H1 (cell line): ENCODE measurements around the gene FEV. TPM values are rescaled to one million over a fixed set of nuclear protein-coding genes. Genes with fewer than 3 reads are reported as not detected.

Experiments used
- CTCF ChIA-PET: fragments of 300-600 bp; sonication (Branson Sonifier 250); formaldehyde crosslinking; loops from one replicate; lab custom pipeline; 2021; ENCODE audit not compliant: partially characterized antibody; lab: Charles Lee
- POLR2A ChIA-PET: fragments of 300-600 bp; sonication (Branson Sonifier 250); formaldehyde crosslinking; loops from one replicate; lab custom pipeline; 2021; ENCODE audit warnings: inconsistent platforms; ENCODE audit not compliant: partially characterized antibody; lab: Charles Lee
- DNase-seq, 2 experiments: peaks; one replicate each; pipeline versions ENCODE4 v3.0.0 to v3.0.0-alpha.2; 2010 to 2022; ENCODE audit warnings: low spot score in 2 of 2, low read depth in 1 of 2, mixed read lengths in 1 of 2
- FAIRE-seq: peaks from 2 replicates; lab custom pipeline; 2011; peaks lifted over from hg19 to GRCh38; lab: Jason Lieb, UNC
- H2AFZ ChIP-seq: 2 replicates; pipeline ENCODE4 v1.8.1; 2012; ENCODE audit warnings: low read length, inconsistent platforms
- H2AK5ac ChIP-seq: 2 replicates; pipeline ENCODE4 v1.6.1; 2013; ENCODE audit warnings: low read depth, low read length
- H2BK120ac ChIP-seq: replicated peaks from 2 replicates; pipeline ENCODE3; 2013; ENCODE audit warnings: low read depth, low read length, inconsistent platforms
- H2BK12ac ChIP-seq: 2 replicates; pipeline ENCODE4 v1.6.1; 2013; ENCODE audit warnings: low read depth, low read length
- H2BK15ac ChIP-seq: 2 replicates; pipeline ENCODE4 v1.6.1; 2013; ENCODE audit warnings: low read length
- H2BK20ac ChIP-seq: 2 replicates; pipeline ENCODE4 v1.6.1; 2013; ENCODE audit warnings: low read length
- H2BK5ac ChIP-seq: 2 replicates; pipeline ENCODE4 v1.6.1; 2013; ENCODE audit warnings: low read depth, low read length
- H3K14ac ChIP-seq: 2 replicates; pipeline ENCODE4 v1.6.1; 2013; ENCODE audit warnings: inconsistent platforms; ENCODE audit not compliant: insufficient read length
- H3K18ac ChIP-seq: 2 replicates; pipeline ENCODE4 v1.6.1; 2013; ENCODE audit warnings: low read length; ENCODE audit errors: extremely low read depth
- H3K23ac ChIP-seq: 2 replicates; pipeline ENCODE4 v1.6.1; 2013; ENCODE audit warnings: inconsistent platforms; ENCODE audit not compliant: insufficient read length
- H3K23me2 ChIP-seq: 2 replicates; pipeline ENCODE4 v1.6.1; 2013; ENCODE audit warnings: low read depth, low read length
- H3K27ac ChIP-seq: 2 replicates; pipeline ENCODE4 v1.6.1; 2011; ENCODE audit warnings: low read depth, low read length, inconsistent platforms
- H3K27me3 ChIP-seq, 4 experiments: replicated peaks in 1 of 4; 1 replicate in 1 of 4; 2 replicates in 3 of 4; pipeline versions ENCODE4 v1.6.1 to v1.8.1; 2011 to 2013; ENCODE audit warnings: low read length in 3 of 4, mild to moderate bottlenecking in 3 of 4, inconsistent platforms in 2 of 4, mixed read lengths in 2 of 4, moderate library complexity in 1 of 4; ENCODE audit not compliant: control insufficient read depth in 3 of 4, insufficient read depth in 3 of 4; ENCODE audit errors: extremely low read depth in 1 of 4
- H3K36me3 ChIP-seq, 4 experiments: 2 replicates each; pipeline versions ENCODE4 v1.6.1 to v1.8.1; 2011 to 2013; ENCODE audit warnings: mild to moderate bottlenecking in 4 of 4, low read length in 3 of 4, moderate library complexity in 2 of 4, control low read depth in 1 of 4, inconsistent platforms in 1 of 4; ENCODE audit not compliant: insufficient read depth in 4 of 4, control insufficient read depth in 2 of 4
- H3K4ac ChIP-seq: replicated peaks from 2 replicates; pipeline ENCODE3; 2013; ENCODE audit warnings: low read length, low read depth, mixed read lengths, inconsistent platforms; ENCODE audit not compliant: insufficient read length
- H3K4me1 ChIP-seq, 4 experiments: replicated peaks in 1 of 4; 1 replicate in 1 of 4; 2 replicates in 3 of 4; pipeline versions ENCODE4 v1.6.1 to v1.8.1; 2011 to 2013; ENCODE audit warnings: low read length in 3 of 4, inconsistent platforms in 2 of 4, mixed read lengths in 1 of 4; ENCODE audit not compliant: insufficient read depth in 4 of 4, control insufficient read depth in 3 of 4
- H3K4me2 ChIP-seq, 2 experiments: 2 replicates each; pipeline versions ENCODE4 v1.6.1 to v1.8.1; 2011 to 2013; ENCODE audit warnings: low read depth in 2 of 2, low read length in 2 of 2, control low read depth in 1 of 2, inconsistent platforms in 1 of 2, mild to moderate bottlenecking in 1 of 2; ENCODE audit not compliant: insufficient read depth in 1 of 2
- H3K4me3 ChIP-seq, 4 experiments: fragments of 200-600, 300-600 bp in 1 of 4; sonication (generic), shearing (Covaris generic), sonication (Bioruptor Twin) in 1 of 4; 2 replicates each; pipeline versions ENCODE4 v1.5.1 to v1.8.1; 2011 to 2016; ENCODE audit warnings: low read length in 4 of 4, low read depth in 3 of 4, control low read depth in 2 of 4, inconsistent platforms in 2 of 4, mild to moderate bottlenecking in 2 of 4, mixed read lengths in 1 of 4, moderate library complexity in 1 of 4; ENCODE audit not compliant: insufficient read depth in 2 of 4; ENCODE audit errors: extremely low read depth in 1 of 4
- H3K56ac ChIP-seq: replicated peaks from 2 replicates; pipeline ENCODE3; 2013; ENCODE audit warnings: low read depth, mild to moderate bottlenecking, mixed read lengths, low read length, inconsistent platforms; ENCODE audit not compliant: insufficient read length
- H3K79me1 ChIP-seq: 2 replicates; pipeline ENCODE4 v1.6.1; 2013; ENCODE audit warnings: low read depth, low read length, control low read depth
- H3K79me2 ChIP-seq, 2 experiments: 2 replicates each; pipeline versions ENCODE4 v1.6.1 to v1.8.1; 2012 to 2013; ENCODE audit warnings: low read length in 2 of 2, mild to moderate bottlenecking in 2 of 2, inconsistent platforms in 1 of 2; ENCODE audit not compliant: insufficient read depth in 2 of 2, control insufficient read depth in 1 of 2
- H3K9ac ChIP-seq, 4 experiments: replicated peaks in 1 of 4; 1 replicate in 1 of 4; 2 replicates in 3 of 4; pipeline versions ENCODE4 v1.6.1 to v1.8.1; 2011 to 2013; ENCODE audit warnings: low read depth in 3 of 4, low read length in 3 of 4, control low read depth in 2 of 4, mild to moderate bottlenecking in 2 of 4, moderate library complexity in 2 of 4, inconsistent platforms in 1 of 4; ENCODE audit errors: extremely low read depth in 1 of 4
- H3K9me3 ChIP-seq, 2 experiments: 2 replicates each; pipeline versions ENCODE4 v1.6.1 to v1.8.1; 2012 to 2013; ENCODE audit warnings: mild to moderate bottlenecking in 2 of 2, moderate library complexity in 2 of 2, control low read depth in 1 of 2, inconsistent platforms in 1 of 2, low read depth in 1 of 2, low read length in 1 of 2, mixed read lengths in 1 of 2; ENCODE audit not compliant: insufficient read depth in 2 of 2
- H4K20me1 ChIP-seq, 2 experiments: replicated peaks in 1 of 2; 2 replicates each; pipeline versions ENCODE3 to v1.8.1; 2011 to 2013; ENCODE audit warnings: inconsistent platforms in 2 of 2, low read length in 2 of 2, mild to moderate bottlenecking in 1 of 2; ENCODE audit not compliant: insufficient read depth in 2 of 2, control insufficient read depth in 1 of 2
- H4K5ac ChIP-seq: 2 replicates; pipeline ENCODE4 v1.6.1; 2013; ENCODE audit warnings: low read length, low read depth, mixed read lengths, inconsistent platforms; ENCODE audit not compliant: insufficient read length
- H4K8ac ChIP-seq: 2 replicates; pipeline ENCODE4 v1.8.0; 2013; ENCODE audit warnings: mild to moderate bottlenecking, moderate library complexity, low read length, inconsistent platforms; ENCODE audit not compliant: insufficient read depth; ENCODE audit errors: extremely low read depth
- H4K91ac ChIP-seq: replicated peaks from 2 replicates; pipeline ENCODE3; 2013; ENCODE audit warnings: low read length, mixed read lengths, inconsistent platforms; ENCODE audit not compliant: insufficient read length
- ATF2 ChIP-seq: IDR thresholded peaks from 2 replicates; pipeline ENCODE4 v1.6.1; 2012; ENCODE audit warnings: low read length, inconsistent platforms
- BRCA1 ChIP-seq: IDR thresholded peaks from 2 replicates; pipeline ENCODE4 v1.6.1; 2012; ENCODE audit warnings: low read depth, low read length, improper control_type of control experiment
- CHD1 ChIP-seq: IDR thresholded peaks from 2 replicates; pipeline ENCODE4 v1.6.1; 2012; ENCODE audit warnings: low read depth, low read length, improper control_type of control experiment
- E2F6 ChIP-seq: IDR thresholded peaks from 2 replicates; pipeline ENCODE4 v1.6.1; 2012; ENCODE audit warnings: inconsistent platforms
- SRF ChIP-seq: IDR thresholded peaks from 2 replicates; pipeline ENCODE4 v1.6.1; 2011; ENCODE audit warnings: mild to moderate bottlenecking, low read depth, low read length, moderate library complexity
- SUZ12 ChIP-seq: fragments of 200-600 bp; sonication (generic); IDR thresholded peaks from 2 replicates; pipeline ENCODE4 v1.6.1; 2012; ENCODE audit warnings: mild to moderate bottlenecking, inconsistent platforms, low read length, moderate library complexity, mixed read lengths
- WGBS, 2 experiments: shearing (Covaris generic) in 1 of 2; methylation state at CpG; one replicate each; pipeline versions ENCODE4 v1.1.6 to v1.1.7; 2013 to 2015; ENCODE audit warnings: low lambda C conversion rate in 2 of 2, mixed read lengths in 2 of 2, inconsistent platforms in 1 of 2, low coverage in 1 of 2, missing lambda C conversion rate in 1 of 2; ENCODE audit not compliant: insufficient replicate concordance in 2 of 2, insufficient coverage in 1 of 2, insufficient read length in 1 of 2; ENCODE audit errors: extremely low coverage in 1 of 2, missing lambda C conversion rate in 1 of 2; 5-methylcytosine and 5-hydroxymethylcytosine counted together
- polyA plus RNA-seq, 7 experiments: library from polyadenylated mRNA; depleted of rRNA in 3 of 7; stranded (reverse) in 5 of 7; unstranded in 2 of 7; fragments of >200 nt in 5 of 7; fragments of 200-250 nt in 2 of 7; gene quantifications; 1 replicate in 5 of 7; 2 replicates in 1 of 7; 4 replicates in 1 of 7; pipeline versions ENCODE4 v1.2.1 to v1.2.3, GENCODE V29; 2011 to 2013; ENCODE audit warnings: missing spikeins in 2 of 7, mixed read lengths in 2 of 7
- total RNA-seq: library from RNA; stranded (reverse); fragmentation: NEBNext Ultra II Directional; extraction: Animal tissue kit (Norgen Biotek cat#: 25700); gene quantifications from 2 replicates; pipeline ENCODE4 v1.2.1, GENCODE V29; 2021

The FEV gene
- total and polyA plus RNA-seq, 2 of the 8 experiments (the other 6 are each of a cell fraction or from before 2014, with no cell fraction given): not detected

GRCh38 chr2:219022616-219023015, 37.6 kb upstream of the FEV start:
- TF ChIP-seq SUZ12: no peak
- no peak for TF ChIP-seq BRCA1
- TF ChIP-seq E2F6: no peak
- no peak for TF ChIP-seq ATF2
- no peak for TF ChIP-seq SRF
- no peak for TF ChIP-seq CHD1
- H2BK15ac ChIP-seq: no peak overlapping the region
- H3K27me3 ChIP-seq: peaks cover 0 to 3% (median 0%) of the 10 kb centered on the region in 4 experiments; a peak in 3 of 7 replicates
- H3K56ac ChIP-seq: no peak overlapping the region
- H3K36me3 ChIP-seq: no peaks in the 10 kb centered on the region
- no peaks in the 10 kb centered on the region for H3K9me3 ChIP-seq
- H4K5ac ChIP-seq: no peak overlapping the region
- no peak overlapping the region for H3K9ac ChIP-seq
- H3K79me1 ChIP-seq: no peaks in the 10 kb centered on the region
- no peak overlapping the region for H2BK12ac ChIP-seq
- no peak overlapping the region for H2BK5ac ChIP-seq
- no peaks in the 10 kb centered on the region for H3K79me2 ChIP-seq
- no peak overlapping the region for H3K4ac ChIP-seq
- CTCF ChIA-PET: interaction anchor here (1.2 to 45.5 kb wide), 5 partner anchors 12 to 98 kb away, joined by 3 to 1006 read pairs (median 54); partner anchors contain the start of genes CFAP65, CRYBA2 and IHH
- H3K4me2 ChIP-seq: no peak overlapping the region
- H3K18ac ChIP-seq: no peak overlapping the region
- no peak overlapping the region; the same call in 1 of the 2 replicates for H4K8ac ChIP-seq
- H3K23ac ChIP-seq: no peak overlapping the region
- no peak overlapping the region for H2AK5ac ChIP-seq
- no peak overlapping the region for H3K4me3 ChIP-seq
- H3K4me1 ChIP-seq: no peaks in the 10 kb centered on the region
- H4K91ac ChIP-seq: no peak overlapping the region
- FAIRE-seq: no peak
- H2AFZ ChIP-seq: no peak overlapping the region
- no peak overlapping the region for H2BK20ac ChIP-seq
- no peak overlapping the region for H3K14ac ChIP-seq
- 89% methylated on average over 5 of the region's 5 CpGs; no CpG with 5 or more reads in 1 of the 2 experiments for WGBS, 2 experiments
- no peak for DNase-seq
- no peak overlapping the region for H3K27ac ChIP-seq
- no peaks in the 10 kb centered on the region for H3K23me2 ChIP-seq
- H4K20me1 ChIP-seq: peaks cover 0 to 1% of the 10 kb centered on the region in 2 experiments
- POLR2A ChIA-PET: no interaction called here
- H2BK120ac ChIP-seq: no peak overlapping the region
